NCI-H69 (cell line): ENCODE results near the gene APEX1.
"Not testable (repeated sequence)": the region's sequence is repeated elsewhere in the genome, so short reads cannot be mapped to it uniquely, and the experiment has no call there.

ENCODE experiments used
- DNase-seq: peaks from one replicate; lab custom pipeline; 2025; lab: John Stamatoyannopoulos, UW

APEX1 gene

DNA sequence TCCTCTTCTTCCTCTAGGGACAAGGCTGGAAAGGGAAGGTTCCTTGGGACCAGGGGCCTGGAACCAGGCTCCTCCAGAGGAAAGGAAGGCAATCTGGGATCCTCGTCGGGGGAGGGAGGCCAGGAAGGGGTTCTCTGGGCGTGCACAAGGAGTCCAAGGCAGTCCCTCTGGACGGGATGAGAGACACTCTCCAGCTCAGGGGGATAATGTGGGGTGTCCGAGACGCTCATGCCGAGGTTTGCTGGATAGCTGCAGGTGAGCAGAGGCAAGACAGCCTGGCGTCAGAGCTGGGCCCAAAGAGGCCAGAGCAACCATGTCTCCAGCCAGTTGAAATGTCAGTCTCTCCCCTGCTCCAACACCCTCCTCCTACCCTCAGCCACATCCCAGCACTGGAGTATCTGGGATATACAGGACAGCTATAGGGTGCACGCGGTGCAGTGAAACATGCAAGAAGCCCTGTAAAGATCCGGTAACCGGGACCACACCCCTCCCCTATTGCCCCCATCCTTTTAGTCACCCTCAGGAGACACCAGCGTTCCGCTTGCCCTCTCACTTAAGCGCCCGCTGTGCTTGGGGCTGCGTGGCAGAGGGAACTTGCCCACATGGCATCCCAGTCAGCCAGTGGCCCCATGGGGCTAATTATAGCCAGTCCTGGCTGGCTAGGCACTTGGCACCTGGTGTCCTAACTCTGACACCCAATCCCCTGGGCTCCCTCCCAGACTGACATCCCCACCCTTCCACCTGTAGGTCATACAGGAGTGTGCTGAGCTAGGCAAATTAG is 19.3 kb upstream of the APEX1 start, which contains the start of gene KLHL33:
TSS of gene KLHL33 (minus strand) at position 585 of the 781 bp plus-strand sequence. CDS start at position 230, 355 bp downstream.
- peak; percentile 79 for DNase-seq

DNA sequence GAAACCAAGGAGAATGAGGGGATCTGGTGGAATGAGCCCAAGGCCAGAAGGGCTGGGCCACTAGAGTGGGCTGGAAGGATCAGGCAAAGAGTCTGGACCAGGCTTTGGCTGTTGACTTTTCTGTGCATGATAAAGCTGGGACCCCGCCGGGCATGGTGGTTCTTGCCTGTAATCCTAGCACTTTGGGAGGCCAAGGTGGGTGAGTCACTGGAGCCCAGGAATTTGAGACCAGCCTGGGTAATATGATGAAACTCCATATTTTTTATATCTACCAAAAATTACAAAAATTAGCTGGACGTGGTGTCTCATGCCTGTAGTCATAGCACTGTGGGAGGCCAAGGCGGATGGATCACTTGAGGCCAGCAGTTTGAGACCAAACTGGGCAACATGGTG is 18.7 kb upstream of the APEX1 start:
- no peak for DNase-seq

DNA sequence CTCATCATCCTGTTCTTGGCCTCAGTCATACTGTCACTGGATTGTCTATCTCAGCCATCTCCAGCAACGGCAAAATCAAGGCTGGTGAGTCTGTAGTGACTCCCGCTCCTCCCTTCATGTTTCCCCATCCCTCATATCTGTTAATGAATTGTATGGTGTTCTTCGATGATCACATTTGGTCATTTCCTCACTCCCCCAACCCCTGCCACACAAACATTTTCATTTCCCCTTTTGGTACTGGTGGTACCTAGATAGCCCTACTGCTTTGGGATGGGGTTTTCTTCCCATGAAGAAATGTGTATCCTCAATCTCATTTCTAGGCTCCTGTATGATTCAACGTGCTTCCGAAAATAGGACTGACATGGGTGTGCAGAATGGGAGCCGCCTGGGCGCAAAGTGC is 16.4 kb upstream of the APEX1 start:
- no peak for DNase-seq

DNA sequence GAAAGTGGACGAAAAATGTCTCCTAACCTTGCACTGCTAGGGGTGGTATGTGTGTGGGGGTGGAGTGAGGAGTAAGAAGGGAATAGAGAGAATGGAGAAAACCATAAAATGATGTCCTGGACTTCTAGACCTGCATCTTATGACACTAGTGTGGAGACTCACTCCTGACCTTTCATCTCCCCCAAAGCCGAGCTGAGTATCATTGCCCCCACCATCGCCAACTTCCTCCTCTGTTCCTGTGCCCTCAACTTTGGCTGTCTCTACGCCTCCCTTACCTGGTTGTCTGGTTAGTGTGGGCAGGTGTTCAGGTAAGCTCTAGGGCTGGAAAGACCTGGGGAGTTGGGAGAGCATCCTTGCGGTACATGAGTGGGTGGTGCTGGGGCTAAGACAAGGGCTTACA is 14.6 kb upstream of the APEX1 start:
- DNase-seq: no peak

DNA sequence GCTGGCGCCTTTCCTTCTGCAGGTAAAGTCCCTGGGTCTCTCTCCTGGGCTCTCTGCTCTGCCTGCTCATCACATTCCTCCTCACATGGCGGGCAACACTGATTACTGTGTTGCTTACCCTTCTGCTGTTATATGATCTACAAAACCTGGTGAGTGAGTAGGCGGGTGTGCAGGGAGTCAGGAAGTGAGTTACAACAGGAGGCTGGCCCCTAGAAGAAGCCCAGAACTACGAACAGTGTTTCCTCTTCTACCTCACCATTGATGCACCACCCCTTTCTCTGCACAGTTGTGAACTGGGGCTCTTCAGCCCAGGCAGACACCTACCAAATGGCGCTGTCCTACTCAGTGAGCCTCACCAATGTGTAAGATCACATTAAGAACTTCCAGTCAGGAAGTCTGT is 14.1 kb upstream of the APEX1 start:
- DNase-seq: no peak

DNA sequence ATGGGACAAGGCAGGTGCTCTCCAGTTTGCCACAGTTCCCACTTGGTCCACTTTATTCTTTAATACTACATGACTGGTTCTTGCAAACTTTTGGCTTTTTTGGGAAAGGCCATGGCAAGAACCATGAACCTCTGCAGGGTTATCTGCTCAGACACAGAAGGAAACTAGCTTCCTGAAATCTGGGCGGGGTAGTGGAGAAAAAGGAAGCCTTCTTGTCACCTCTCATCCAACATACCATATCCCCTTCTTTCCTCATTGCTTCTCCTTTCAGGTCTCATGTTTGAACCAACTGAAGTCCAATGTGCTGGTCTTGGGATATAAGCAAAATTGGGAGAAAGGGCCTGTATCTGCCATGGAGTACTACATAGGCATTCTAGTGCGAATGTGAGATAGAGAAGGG is 13.6 kb upstream of the APEX1 start:
- DNase-seq: no peak

DNA sequence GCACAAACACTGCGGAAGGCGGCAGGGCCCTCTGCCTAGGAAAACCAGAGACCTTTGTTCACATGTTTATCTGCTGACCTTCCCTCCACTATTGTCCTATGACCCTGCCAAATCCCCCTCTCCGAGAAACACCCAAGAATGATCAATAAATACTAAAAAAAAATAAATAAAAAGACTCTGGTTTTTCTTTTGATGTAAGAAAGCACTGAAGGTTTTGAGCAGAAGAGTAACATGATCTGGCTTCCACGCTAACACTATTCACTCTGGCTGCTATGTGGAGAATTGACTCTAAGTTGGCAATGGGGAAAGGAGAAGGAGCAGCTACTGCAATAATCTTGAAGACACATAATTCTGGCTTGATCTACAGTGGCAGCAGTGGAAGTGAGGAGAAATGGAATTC is 11.4 kb upstream of the APEX1 start:
- not testable (repeated sequence) for DNase-seq

DNA sequence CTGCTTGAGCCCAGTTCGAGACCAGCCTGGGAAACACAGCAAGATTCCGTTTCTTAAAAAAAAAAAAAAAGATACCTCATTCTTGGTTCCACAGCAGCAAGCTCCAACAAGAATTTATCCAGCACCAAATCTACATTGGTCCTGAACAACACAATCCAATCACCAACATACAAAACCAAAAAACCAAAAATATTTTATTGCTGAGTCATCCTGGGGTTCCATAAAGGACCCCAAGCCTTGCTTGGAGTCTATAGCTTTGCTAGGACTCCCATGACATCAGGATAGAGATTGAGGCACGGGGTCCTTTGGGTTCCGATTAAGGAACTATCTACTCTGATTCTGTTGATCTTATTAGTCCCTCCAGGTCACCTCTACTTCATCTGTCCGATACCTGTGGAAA is 8.1 kb upstream of the APEX1 start:
- DNase-seq: no peak

DNA sequence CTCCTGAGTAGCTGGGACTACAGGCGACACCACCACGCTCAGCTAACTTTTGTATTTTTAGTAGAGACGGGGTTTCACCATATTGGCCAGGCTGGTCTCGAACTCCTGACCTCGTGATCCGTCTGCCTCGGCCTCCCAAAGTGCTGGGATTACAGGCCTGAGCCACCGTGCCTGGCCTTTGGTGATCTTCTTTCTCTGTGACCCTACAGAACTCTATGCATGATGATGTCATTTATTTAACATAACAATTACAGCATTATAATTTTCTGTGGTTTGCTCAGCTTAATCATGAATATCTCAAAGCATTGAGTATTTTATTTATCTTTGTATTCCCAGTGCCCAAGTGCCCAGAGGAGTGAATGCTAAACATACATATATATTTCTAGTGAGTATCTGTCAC is 2.2 kb upstream of the APEX1 start:
- DNase-seq: not testable (repeated sequence)

DNA sequence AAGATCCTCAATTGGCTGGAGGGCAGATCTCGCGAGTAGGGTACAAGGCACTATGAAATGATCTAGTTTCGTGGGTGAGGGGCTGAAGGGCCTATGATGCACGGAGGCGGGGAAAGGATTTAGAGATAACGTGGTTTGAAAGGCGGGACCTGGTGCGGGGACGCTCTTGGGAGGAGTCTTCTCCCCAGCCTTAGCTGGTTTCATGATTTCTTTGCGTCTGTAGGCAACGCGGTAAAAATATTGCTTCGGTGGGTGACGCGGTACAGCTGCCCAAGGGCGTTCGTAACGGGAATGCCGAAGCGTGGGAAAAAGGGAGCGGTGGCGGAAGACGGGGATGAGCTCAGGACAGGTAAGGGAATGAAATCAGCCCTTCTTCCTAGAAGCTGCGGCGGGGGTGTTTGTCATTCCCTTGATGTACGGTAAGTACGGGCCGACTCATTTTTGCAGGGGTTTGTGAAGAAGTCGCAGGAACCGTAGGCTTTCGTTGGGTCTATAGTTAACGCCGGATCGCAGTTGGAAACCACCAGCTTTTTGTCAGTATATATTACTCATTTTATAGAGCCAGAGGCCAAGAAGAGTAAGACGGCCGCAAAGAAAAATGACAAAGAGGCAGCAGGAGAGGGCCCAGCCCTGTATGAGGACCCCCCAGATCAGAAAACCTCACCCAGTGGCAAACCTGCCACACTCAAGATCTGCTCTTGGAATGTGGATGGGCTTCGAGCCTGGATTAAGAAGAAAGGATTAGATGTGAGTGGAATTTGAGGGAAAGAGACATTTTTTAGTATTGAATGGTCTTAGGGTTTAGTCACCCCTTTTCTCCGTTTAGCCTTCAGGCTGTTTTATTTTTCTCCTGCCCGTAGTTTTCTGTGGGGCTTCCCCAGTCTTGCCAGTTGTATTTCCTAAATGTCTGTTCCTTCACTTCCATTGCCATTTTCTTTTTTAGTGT is 602 bp downstream of the APEX1 start:
- peak; percentile 89 for DNase-seq

DNA sequence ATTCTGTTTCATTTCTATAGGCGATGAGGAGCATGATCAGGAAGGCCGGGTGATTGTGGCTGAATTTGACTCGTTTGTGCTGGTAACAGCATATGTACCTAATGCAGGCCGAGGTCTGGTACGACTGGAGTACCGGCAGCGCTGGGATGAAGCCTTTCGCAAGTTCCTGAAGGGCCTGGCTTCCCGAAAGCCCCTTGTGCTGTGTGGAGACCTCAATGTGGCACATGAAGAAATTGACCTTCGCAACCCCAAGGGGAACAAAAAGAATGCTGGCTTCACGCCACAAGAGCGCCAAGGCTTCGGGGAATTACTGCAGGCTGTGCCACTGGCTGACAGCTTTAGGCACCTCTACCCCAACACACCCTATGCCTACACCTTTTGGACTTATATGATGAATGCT is 1.9 kb downstream of the APEX1 start:
- peak; percentile 8 for DNase-seq

DNA sequence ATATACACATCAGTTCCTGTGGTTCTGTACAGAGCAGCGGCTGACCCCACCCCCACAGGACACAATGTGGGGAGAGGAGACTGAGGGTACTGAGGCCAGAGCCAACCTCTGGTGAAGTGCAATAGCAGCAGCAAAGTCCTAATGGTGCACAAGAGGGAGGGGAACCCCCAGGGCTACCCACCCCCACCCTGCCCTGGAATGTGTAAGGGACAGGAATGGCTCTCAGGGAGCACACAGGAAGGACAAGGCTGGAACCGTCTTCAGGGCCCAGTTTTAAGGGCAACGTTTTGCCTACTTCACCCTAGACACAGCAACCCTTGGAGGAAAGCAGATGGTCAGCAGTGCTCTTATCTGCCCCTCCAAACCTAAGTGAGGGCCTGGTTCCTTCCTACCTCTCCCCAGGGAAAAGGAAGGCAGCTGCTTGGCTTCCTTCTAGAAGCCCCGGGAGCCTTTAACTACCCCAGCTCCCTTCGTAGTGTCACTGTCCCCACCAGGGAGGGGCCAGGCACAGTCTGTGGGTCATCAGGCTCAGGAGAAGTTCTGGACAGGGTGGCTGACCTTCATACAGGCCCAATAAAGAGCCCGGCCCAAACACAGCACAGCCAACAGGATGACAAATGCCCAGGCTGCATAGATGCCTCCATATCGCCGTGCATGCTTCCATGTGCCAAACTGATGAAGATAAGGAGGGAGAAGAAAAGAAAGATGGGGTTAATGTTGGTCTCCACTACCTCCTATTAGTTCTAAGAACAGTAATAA is 3.2 kb downstream of the APEX1 start:
- DNase-seq: peak; percentile 26

DNA sequence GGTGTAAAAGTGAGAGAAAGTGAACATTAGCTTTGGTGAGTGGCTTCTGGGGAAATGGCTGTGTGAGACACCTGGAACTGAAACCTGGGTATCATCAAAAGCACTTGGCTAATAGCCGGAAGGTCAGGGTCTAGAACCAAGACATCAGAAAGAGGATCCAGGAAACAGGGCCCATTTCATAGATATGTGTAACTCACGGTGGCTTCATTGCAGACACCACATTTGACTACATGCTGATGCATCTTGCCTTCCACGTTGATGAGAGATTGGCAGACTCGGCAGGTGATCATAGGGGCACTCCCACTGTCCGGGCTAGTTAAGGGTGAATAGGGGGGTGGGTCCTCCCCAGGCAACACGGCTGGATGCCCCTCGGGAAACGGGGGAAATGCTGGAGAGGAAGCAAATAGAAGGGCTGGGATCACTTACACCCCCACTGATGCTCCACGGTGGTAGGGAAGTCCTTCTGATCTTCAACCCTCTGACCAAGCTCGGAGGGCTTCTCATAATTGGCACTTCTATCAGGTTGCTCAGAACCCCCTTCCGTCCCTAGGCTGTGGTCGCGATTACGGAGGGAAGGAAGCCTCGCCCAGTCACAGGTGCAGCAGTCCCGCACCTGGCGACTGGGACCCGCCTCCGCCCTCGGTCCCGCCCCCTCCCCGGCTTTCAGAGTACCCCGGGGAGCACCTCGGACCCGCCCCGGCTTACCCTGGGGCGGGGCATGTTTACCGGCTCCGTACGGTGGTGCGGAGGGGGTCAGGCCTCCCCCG is 5.6 kb downstream of the APEX1 start:
- peak; percentile 79 for DNase-seq

DNA sequence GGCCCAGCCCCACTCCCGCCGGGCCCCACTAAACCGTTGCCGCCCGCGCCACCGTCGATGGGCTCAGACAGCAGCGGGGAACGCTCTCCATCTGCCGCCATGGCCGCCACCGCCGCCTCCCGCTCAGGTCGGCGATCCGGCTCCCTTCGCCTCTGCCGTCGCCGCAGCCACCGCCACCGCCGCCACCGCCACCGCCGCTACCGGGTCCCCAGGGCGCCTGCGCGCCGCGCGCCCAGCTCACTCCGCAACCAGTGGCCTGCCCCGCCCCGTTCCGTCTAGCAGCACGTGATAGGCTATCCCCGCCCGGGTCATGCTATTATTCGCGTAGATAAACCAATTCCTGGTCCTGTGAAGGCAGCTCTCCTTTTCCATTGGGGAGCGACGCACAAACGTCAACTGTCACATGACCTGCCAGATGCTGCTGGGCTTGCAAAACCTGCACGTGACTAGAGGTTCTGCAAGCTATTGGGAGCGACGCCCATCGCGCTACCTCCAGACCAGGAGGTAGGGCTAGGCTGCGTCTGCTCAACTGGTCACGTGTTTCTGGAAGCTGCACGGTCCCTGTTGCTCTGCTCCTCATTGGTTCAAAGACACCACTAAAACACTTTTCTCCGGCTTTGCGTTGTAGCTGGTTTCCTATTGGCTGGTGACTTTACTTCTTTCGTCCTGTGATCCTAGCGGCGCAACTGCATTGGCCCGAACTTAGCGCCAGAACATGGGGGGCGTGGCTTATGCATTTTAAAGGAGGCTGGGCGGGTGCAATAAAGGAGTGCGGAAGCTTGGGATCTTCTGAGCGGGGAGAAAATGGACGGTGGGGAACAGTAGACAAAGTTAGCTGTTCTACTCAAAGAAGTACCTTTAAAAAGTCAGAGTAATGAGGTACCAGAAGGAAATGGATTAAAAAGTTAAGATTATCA is 6.5 kb downstream of the APEX1 start, which contains the start of gene PIP4P1:
TSS of gene PIP4P1 (minus strand) at position 210 of the 917 bp plus-strand sequence. CDS start at position 101, 109 bp downstream.
- peak; percentile 100 for DNase-seq

DNA sequence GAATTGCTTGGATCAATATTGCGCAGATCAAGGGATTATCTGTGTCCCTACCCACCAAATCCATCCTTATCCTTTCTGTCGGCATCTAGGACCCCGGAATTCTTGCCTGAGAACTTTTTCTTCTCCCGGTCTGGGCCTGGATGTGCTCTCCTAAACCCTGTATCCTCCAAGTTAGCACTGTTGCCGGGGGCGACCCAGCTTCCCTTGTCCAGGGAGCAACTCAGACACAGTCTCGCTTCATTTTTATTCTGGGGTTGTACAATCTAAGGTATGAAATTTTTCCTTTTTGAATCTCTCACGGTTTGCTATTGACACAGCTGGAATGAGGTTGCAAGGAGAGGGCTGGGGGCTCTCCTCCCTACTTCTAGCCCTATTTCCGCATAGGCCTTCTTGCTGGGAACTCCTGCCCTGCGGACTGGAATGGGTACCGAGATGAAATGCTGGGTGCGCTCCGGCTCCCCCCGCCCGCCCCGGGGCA is 13.8 kb downstream of the APEX1 start:
- DNase-seq: no peak

DNA sequence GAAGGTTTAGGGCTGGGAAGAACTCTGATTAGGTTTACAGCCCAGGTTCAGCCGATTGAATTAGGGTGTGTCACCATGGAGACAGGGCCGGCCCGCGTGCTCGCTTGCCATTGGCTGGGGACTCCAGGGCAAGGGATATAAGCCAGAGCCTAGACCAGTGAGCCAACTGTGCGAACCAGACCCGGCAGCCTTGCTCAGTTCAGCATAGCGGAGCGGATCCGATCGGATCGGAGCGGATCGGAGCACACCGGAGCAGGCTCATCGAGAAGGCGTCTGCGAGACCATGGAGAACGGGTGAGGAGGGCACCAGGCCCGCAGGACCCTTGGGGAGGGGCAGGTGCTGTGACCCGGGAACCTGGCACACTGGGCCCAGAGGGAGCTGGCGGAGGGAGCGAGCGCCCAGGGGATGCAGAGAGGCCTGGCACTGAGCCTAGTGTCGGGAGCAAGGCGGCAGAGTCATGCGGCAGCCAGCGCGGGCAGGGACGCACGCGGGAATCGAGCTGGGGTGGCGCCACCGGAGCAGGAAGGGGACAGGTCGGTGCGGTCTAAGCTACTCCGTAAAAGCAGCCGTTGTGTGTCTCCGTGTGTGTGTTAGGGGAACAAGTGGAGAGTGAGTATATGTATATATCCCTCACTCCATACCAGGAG is 14.3 kb downstream of the APEX1 start, which contains the start of gene PNP:
TSS of gene PNP (plus strand) at position 165 of the 648 bp plus-strand sequence. CDS start at position 284, 119 bp downstream.
- peak; percentile 97 for DNase-seq

DNA sequence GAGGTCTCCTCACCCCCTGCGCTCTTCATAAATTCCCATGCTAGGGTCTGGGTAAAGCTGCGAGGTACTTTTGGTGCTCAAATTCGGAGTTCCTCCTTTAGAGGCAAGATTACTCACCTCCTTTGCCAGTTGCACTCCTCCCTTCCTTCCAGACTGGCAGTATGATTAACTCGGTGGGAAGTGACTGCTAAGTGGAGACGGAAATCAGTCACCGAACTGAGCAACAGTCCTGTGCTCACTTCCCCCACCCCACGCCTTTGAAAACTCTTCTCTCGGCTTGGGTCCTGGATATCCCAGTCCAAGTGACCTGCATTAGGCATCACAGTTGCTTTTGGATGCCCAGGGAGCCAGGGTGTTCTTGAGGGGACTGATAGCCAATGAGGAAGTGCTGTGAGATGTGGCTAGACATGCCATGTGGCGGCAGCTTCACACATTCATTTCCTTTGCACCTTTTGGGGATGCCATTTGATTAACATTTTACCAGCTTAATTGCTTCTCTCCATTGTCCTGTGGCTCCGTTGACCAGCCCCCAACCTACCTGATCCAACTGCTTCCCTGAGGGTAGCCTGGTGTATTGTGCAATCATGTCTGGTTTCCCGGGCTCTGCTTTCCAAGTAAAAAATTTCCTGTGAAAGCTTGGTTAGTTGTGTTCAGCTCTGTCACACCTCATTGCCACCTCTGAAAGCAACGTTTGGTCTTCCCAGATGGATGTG is 15.0 kb downstream of the APEX1 start:
- peak; percentile 85 for DNase-seq

DNA sequence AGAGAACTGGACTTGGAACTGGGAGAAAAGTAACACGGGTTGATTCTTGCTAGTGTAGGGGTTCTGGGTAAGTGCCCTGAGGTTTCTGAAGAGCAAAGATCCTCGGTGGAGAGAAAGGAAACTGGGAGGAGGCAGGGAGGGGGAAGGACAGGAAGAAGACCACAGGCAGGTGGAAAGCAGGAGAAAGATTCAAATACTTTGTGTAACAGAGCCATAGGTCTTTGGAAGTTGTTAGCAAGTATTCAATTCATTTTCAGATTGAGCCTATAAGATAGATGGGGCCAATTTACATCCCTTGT is 15.5 kb downstream of the APEX1 start:
- DNase-seq: no peak
